KOPT-K1 (cell line): ENCODE results near the gene IRF3.

Source experiments
- H3K27ac ChIP-seq: fragments of 200-600 bp; sonication (generic); 2 replicates; pipeline ENCODE4 v1.5.1; 2016; ENCODE audit warnings: antibody characterized with exemption, mild to moderate bottlenecking, low read depth, low read length; ENCODE audit not compliant: poor library complexity, severe bottlenecking
- H3K36me3 ChIP-seq: fragments of 200-600 bp; sonication (generic); 2 replicates; pipeline ENCODE4 v1.5.1; 2017; ENCODE audit warnings: antibody characterized with exemption, mild to moderate bottlenecking, low read length, moderate library complexity; ENCODE audit not compliant: insufficient read depth
- H3K9me3 ChIP-seq: fragments of 200-600 bp; sonication (generic); 2 replicates; pipeline ENCODE4 v1.5.1; 2017; ENCODE audit warnings: antibody characterized with exemption, low read length, mild to moderate bottlenecking; ENCODE audit not compliant: insufficient read depth, poor library complexity, severe bottlenecking

IRF3 gene

DNA sequence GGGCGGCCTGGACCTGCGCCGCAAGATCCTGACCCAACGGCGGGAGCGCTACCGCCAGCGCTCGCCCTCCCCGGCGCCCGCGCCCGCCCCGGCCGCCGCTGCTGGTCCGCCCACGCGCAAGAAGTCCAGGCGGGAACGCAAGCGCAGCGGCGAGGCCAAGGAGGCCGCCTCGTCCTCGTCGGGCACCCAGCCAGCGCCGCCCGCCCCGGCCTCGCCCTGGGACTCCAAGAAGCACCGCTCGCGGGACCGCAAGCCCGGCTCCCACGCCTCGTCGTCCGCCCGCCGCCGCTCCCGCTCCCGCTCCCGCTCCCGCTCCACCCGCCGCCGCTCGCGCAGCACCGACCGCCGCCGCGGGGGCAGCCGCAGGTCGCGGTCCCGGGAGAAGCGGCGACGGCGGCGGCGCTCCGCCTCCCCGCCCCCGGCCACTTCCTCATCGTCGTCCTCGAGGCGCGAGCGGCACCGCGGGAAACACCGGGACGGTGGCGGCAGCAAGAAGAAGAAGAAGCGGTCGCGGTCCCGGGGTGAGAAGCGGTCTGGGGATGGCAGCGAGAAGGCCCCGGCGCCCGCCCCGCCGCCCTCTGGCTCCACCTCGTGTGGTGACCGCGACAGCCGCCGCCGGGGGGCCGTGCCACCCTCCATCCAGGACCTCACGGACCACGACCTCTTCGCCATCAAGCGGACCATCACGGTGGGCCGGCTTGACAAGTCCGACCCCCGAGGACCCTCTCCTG lies 13.7 kb downstream of the IRF3 start:
- H3K27ac ChIP-seq, result no peak overlapping the region
- peaks cover 91% of the 10 kb centered on the region for H3K36me3 ChIP-seq
- no peaks in the 10 kb centered on the region for H3K9me3 ChIP-seq

DNA sequence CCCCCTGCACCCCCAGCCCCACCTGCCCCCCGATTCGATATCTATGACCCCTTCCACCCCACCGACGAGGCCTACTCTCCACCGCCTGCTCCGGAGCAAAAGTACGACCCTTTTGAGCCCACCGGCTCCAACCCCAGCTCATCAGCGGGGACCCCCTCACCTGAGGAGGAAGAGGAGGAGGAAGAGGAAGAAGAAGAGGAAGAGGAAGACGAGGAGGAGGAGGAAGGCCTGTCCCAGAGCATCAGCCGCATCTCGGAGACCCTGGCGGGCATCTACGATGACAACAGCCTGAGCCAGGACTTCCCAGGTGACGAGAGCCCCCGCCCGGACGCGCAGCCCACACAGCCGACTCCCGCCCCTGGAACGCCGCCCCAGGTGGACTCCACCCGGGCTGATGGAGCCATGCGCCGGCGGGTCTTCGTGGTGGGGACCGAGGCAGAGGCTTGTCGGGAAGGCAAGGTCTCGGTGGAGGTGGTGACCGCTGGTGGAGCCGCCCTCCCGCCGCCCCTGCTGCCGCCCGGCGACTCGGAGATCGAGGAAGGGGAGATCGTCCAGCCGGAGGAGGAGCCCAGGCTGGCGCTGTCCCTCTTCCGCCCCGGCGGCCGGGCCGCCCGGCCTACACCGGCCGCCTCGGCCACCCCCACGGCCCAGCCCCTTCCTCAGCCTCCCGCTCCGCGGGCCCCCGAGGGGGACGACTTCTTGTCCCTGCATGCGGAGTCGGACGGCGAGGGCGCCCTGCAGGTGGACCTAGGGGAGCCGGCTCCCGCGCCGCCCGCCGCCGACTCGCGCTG lies 14.4 kb downstream of the IRF3 start:
- H3K36me3 ChIP-seq, result peaks cover 91% of the 10 kb centered on the region
- H3K27ac ChIP-seq, result no peak overlapping the region
- H3K9me3 ChIP-seq, result no peaks in the 10 kb centered on the region

- Histone ChIP-seq H3K36me3 (peaks cover 69% of the 10 kb centered on the region), H3K9me3 (no peaks in the 10 kb centered on the region), H3K27ac (no peak overlapping the region)
Measured at GRCh38 chr19:49646586-49646985, 19.1 kb downstream of the IRF3 start.

DNA sequence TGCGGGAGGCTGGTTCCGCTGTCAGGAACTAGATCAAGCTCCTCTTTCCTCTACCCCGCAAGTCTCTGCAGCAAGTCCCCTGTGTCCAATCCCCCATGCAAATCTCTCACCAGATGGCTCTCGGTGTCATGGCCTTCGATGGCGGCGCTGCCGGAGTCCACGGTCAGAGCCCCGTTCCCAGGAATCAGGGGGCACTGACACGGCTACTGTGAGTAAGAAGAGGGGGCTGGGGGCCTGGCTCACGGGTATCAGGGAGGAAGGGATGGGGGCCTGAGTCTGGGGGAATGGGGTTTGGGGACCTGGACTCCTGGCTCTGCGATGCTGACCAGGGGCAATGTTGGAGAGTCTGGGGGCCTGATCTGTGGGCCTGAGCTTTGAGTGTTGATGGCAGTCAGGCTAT lies 19.7 kb downstream of the IRF3 start:
- Histone ChIP-seq H3K36me3 (peaks cover 63% of the 10 kb centered on the region), H3K9me3 (no peaks in the 10 kb centered on the region), H3K27ac (no peak overlapping the region)

GRCh38 chr19:49645592-49645991 lies 20.1 kb downstream of the IRF3 start:
- no peaks in the 10 kb centered on the region for H3K9me3 ChIP-seq
- no peak overlapping the region for H3K27ac ChIP-seq
- H3K36me3 ChIP-seq, result peaks cover 61% of the 10 kb centered on the region

- Histone ChIP-seq H3K36me3 (peaks cover 40% of the 10 kb centered on the region), H3K27ac (no peak overlapping the region)
Measured at GRCh38 chr19:49643466-49643865, 22.2 kb downstream of the IRF3 start.

GRCh38 chr19:49642492-49643035 lies 23.1 kb downstream of the IRF3 start:
- Histone ChIP-seq H3K27ac (peak overlapping the region; percentile 90), H3K9me3 (no peaks in the 10 kb centered on the region), H3K36me3 (peaks cover 34% of the 10 kb centered on the region)

More at GRCh38 chr19:49643466-49643865, 22.2 kb downstream of the IRF3 start:
- H3K9me3 ChIP-seq, result no peaks in the 10 kb centered on the region

DNA sequence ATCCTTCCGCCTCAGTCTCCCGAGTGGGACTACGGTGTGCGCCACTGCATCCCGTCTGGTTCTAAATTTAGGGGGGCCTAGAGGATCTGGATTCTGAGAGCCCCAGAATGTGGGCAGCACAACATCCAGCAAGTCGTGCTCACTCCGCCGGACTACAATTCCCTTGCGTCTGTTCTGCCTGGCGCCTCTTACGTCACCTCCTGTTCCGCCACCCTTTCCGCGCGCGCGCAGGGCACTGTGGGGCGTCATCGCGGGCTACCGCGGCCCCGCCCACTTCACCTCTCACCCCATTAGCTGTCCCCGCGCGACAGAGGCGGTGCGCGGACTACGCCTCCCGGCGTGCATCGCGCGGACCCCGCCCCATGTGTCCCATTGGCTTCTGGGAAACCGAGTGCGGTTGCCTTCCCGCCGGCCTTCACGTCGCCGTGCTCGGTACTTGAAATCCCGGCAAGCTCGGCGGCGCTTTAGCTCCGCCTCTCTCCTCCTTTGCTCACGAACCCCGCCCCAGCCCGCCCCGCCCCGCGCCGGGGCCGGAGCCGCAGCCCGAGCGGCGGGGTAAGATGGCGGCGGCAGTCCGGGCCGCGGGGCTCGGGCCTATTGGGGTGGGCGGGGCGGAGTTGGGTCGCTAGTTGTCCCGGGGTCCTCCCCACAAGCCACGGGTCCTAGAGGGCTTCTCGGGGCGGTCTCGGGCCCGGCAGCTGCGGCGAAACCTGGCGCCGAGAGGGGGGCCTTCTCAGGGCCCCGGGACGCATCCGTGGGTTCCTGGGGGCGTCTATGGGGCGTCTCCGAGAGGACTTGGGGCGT lies 23.8 kb downstream of the IRF3 start, which contains the start of gene SCAF1:
SCAF1 (plus strand) TSS at position 522 of the 804 bp plus-strand sequence. CDS start 2,818 bp downstream, outside the sequence.
- Histone ChIP-seq H3K9me3 (no peaks in the 10 kb centered on the region), H3K36me3 (peaks cover 27% of the 10 kb centered on the region), H3K27ac (peak within 1 kb of the TSS; percentile 91)

GRCh38 chr19:49640113-49640898 lies 25.4 kb downstream of the IRF3 start, which contains the start of gene RRAS:
TSS of gene RRAS (minus strand) at chr19:49640143. CDS start at chr19:49640098, 45 bp downstream.
- peaks cover 11% of the 10 kb centered on the region; the same call in 1 of the 2 replicates for H3K36me3 ChIP-seq
- no peaks in the 10 kb centered on the region for H3K9me3 ChIP-seq
- H3K27ac ChIP-seq, result peak within 1 kb of the TSS; percentile 91

- no peaks in the 10 kb centered on the region for H3K9me3 ChIP-seq
- H3K36me3 ChIP-seq, result peaks cover 4% of the 10 kb centered on the region; the same call in 1 of the 2 replicates
- peak overlapping the region; percentile 91 for H3K27ac ChIP-seq
Measured at GRCh38 chr19:49639401-49640112, 26.1 kb downstream of the IRF3 start.

GRCh38 chr19:49637821-49638738 lies 27.6 kb downstream of the IRF3 start:
- H3K9me3 ChIP-seq, result no peaks in the 10 kb centered on the region
- H3K36me3 ChIP-seq, result no peaks in the 10 kb centered on the region
- no peak overlapping the region for H3K27ac ChIP-seq

GRCh38 chr19:49636233-49636932 lies 29.3 kb downstream of the IRF3 start:
- no peaks in the 10 kb centered on the region for H3K36me3 ChIP-seq

More at GRCh38 chr19:49636233-49636932, 29.3 kb downstream of the IRF3 start:
- no peak overlapping the region for H3K27ac ChIP-seq
- no peaks in the 10 kb centered on the region for H3K9me3 ChIP-seq
